Central memory CD4-positive, alpha-beta T cell (primary cell): ENCODE measurements around the gene KLHL21.

Experiments
- DNase-seq: peaks from one replicate; pipeline ENCODE4 v3.0.0; 2022

The KLHL21 gene

DNA sequence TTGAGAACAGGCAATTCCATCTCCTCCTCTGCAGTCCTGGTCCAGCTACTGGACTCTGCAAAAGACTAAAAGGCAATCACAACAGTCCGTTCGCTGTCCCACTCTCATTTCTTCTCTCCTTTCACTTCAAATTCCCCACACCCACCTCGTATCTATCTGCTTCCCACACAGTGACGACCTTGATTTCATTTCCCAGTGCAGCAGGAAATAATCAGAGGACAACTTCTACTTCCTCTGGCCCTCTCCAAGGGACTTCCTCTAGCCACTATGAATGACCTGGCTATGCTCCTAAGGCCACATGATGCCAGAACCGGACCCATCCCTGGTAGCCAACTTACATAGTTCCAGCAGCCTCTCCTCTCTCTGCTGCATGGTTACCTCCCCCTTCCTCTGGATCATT lies 56.3 kb downstream of the KLHL21 start:
- DNase-seq = no peak

DNA sequence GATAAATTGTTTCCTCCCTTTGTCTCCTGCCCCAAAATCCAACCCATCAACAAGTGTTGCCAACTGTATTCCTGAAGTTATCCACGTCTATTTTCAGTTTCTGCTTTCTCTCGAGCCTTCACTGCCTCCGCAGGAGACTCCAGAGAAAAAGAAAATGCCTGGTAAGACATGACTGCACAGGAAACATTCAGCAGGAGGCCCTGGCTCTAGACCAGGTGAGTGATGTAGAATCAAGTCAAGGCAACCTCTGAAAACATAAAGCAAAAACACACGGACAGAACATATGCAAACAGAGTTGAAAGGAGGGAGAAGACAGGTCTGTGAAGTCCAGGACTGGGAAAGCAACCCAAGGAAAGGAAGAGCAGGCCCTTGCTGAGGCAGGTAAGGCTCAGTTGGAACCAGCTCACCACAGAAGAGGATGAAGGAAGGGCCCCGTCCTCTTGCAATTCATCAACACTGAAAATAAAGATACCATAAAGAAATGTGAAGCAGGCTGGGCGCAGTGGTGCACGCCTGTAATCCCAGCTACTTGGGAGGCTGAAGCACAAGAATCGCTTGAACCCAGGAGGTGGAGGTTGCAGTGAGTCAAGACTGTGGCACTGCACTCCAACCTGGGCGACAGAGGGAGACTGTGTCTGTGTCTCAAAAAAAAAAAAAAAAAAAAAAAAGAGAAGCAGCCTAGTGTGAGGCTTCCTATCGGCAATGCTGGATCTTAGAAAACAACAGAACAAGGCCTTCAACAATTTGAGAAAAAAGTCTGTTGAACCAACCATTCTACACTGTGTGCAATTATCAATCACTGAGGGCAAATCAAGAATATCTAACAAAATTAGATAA lies 57.2 kb downstream of the KLHL21 start:
- peak; percentile 33 for DNase-seq

DNA sequence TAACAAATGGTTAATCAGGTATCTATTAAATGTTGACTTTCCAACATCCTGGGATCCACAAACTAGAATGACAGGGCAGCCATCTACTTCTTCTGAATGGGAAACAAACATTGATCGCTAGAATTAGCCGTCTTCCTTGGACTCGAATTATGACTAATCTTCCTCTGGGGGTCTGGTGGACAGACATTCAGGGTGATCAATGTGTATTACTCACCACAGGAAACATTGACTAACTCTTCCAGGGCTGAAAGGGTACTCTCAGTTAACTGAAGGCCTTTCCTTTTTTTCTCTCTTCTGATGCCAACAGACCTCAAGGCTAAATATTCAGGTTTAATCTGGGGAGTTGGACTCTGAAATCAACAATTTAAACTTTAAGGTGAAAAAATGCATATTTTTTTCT lies 57.8 kb downstream of the KLHL21 start:
- no peak for DNase-seq
